Keratinocyte (primary cell): Measurements from ENCODE around the gene REL.

Source experiments
- CTCF ChIP-seq, 3 experiments: IDR thresholded peaks in 1 of 3; conservative IDR thresholded peaks in 1 of 3; optimal IDR thresholded peaks in 1 of 3; 2 replicates in 2 of 3; 3 replicates in 1 of 3; pipeline versions ENCODE3 to v1.5.1; 2011; ENCODE audit warnings: low read length in 3 of 3, mild to moderate bottlenecking in 3 of 3, moderate library complexity in 2 of 3, control low read depth in 1 of 3, inconsistent platforms in 1 of 3; ENCODE audit not compliant: insufficient read depth in 2 of 3; ENCODE audit errors: extremely low read depth in 1 of 3
- EZH2 ChIP-seq: IDR thresholded peaks from one replicate; pipeline ENCODE4 v1.6.1; 2012; ENCODE audit warnings: inconsistent platforms, mild to moderate bottlenecking, low read length, moderate library complexity

- TF ChIP-seq CTCF (optimal IDR thresholded peaks at IDR 0.05 in 1 of 3, IDR thresholded peaks at IDR 0.05 in 1 of 3, conservative IDR thresholded peaks at IDR 0.05 in 1 of 3; ENCODE audit: extremely low read depth in 1 of 3, insufficient read depth in 2 of 3, low read length in 3 of 3) (no peak), EZH2 (no peak)
Measured at GRCh38 chr2:60964651-60965498, 83.5 kb downstream of the REL start.
